GM23338 (cell line): ENCODE results near the gene ANOS1. TPM values are rescaled to one million over a fixed set of nuclear protein-coding genes. Genes with fewer than 3 reads are reported as not detected.

ENCODE experiments used
- ATAC-seq: fragments of 200-7000 bp; cut with Tn5 transposase; 3 replicates; pipeline ENCODE4 v1.9.1; 2020
- DNase-seq: peaks from one replicate; pipeline ENCODE4 v3.0.0-alpha.2; 2015; ENCODE audit warnings: low spot score
- H2AFZ ChIP-seq: fragments of 200-600 bp; sonication (generic); 2 replicates; pipeline ENCODE4 v1.8.0; 2016; ENCODE audit warnings: antibody characterized with exemption, mild to moderate bottlenecking, moderate library complexity
- H3F3A ChIP-seq: fragments of 200-600 bp; sonication (generic); replicated peaks from 2 replicates; pipeline ENCODE4 v1.8.0; 2017; ENCODE audit warnings: antibody characterized with exemption, mixed run types, low read depth
- H3K27ac ChIP-seq: fragments of 200-600 bp; sonication (generic); 2 replicates; pipeline ENCODE4 v1.6.1; 2016; ENCODE audit warnings: low read depth
- H3K27me3 ChIP-seq: fragments of 200-600 bp; sonication (generic); 2 replicates; pipeline ENCODE4 v1.8.0; 2016; ENCODE audit warnings: mild to moderate bottlenecking, mixed run types, moderate library complexity; ENCODE audit not compliant: insufficient read depth
- H3K36me3 ChIP-seq: fragments of 200-600 bp; sonication (generic); 2 replicates; pipeline ENCODE4 v1.8.0; 2016; ENCODE audit warnings: mild to moderate bottlenecking; ENCODE audit not compliant: insufficient read depth
- H3K4me1 ChIP-seq: fragments of 200-600 bp; sonication (generic); 2 replicates; pipeline ENCODE4 v1.8.0; 2016; ENCODE audit warnings: mild to moderate bottlenecking, moderate library complexity; ENCODE audit not compliant: insufficient read depth
- H3K4me2 ChIP-seq: fragments of 200-600 bp; sonication (generic); 2 replicates; pipeline ENCODE4 v1.7.1; 2017; ENCODE audit warnings: mixed run types
- H3K4me3 ChIP-seq: fragments of 200-600 bp; sonication (generic); 2 replicates; pipeline ENCODE4 v1.6.1; 2016; ENCODE audit warnings: mixed run types
- H3K79me2 ChIP-seq: fragments of 200-600 bp; sonication (generic); replicated peaks from 2 replicates; pipeline ENCODE4 v1.8.0; 2017; ENCODE audit warnings: mild to moderate bottlenecking; ENCODE audit not compliant: insufficient read depth
- H3K9me2 ChIP-seq: fragments of 200-600 bp; sonication (generic); 2 replicates; pipeline ENCODE4 v1.8.0; 2017; ENCODE audit not compliant: insufficient read depth
- H4K20me1 ChIP-seq: fragments of 200-600 bp; sonication (generic); replicated peaks from 2 replicates; pipeline ENCODE4 v1.8.0; 2017; ENCODE audit warnings: mild to moderate bottlenecking; ENCODE audit not compliant: insufficient read depth
- H3K27ac Mint-ChIP-seq: 2 replicates; pipeline ENCODE4 v1.8.0; 2020; ENCODE audit warnings: inconsistent platforms, mild to moderate bottlenecking, moderate library complexity, mixed read lengths
- H3K27me3 Mint-ChIP-seq: 3 replicates; pipeline ENCODE4 v1.8.0; 2022; ENCODE audit warnings: low read depth, mild to moderate bottlenecking, moderate library complexity, mixed read lengths, inconsistent platforms; ENCODE audit not compliant: insufficient read depth, poor library complexity
- H3K36me3 Mint-ChIP-seq: 3 replicates; pipeline ENCODE4 v1.8.0; 2021; ENCODE audit warnings: low read depth, mild to moderate bottlenecking, inconsistent platforms, moderate library complexity, mixed read lengths
- H3K4me1 Mint-ChIP-seq: 3 replicates; pipeline ENCODE4 v1.8.0; 2020; ENCODE audit warnings: mild to moderate bottlenecking, inconsistent platforms, mixed read lengths
- H3K4me3 Mint-ChIP-seq: 3 replicates; pipeline ENCODE4 v1.8.0; 2021; ENCODE audit warnings: moderate library complexity, mild to moderate bottlenecking, inconsistent platforms, mixed read lengths
- H3K9me3 Mint-ChIP-seq: 3 replicates; pipeline ENCODE4 v1.8.0; 2020; ENCODE audit warnings: moderate library complexity, mild to moderate bottlenecking, inconsistent platforms, mixed read lengths
- CTCF ChIP-seq, 2 experiments: fragments of 200-600 bp in 1 of 2; sonication (generic) in 1 of 2; conservative IDR thresholded peaks; 2 replicates each; pipeline versions ENCODE4 v1.5.1 to v1.6.1; 2016 to 2017; ENCODE audit warnings: antibody characterized with exemption in 2 of 2, low read depth in 2 of 2, mild to moderate bottlenecking in 2 of 2, moderate library complexity in 1 of 2
- ETS1 ChIP-seq: IDR thresholded peaks from 2 replicates; pipeline ENCODE4 v1.6.1; 2016; ENCODE audit warnings: antibody characterized with exemption
- REST ChIP-seq: IDR thresholded peaks from one replicate; pipeline ENCODE4 v1.6.1; 2018; ENCODE audit warnings: antibody characterized with exemption; ENCODE audit not compliant: unreplicated experiment
- polyA plus RNA-seq: library from polyadenylated mRNA; unstranded; fragments of >200 nt; fragmentation: Nextera tagmentation; extraction: Ambion mirVana; gene quantifications from 2 replicates; pipeline ENCODE4 v1.2.1, GENCODE V29; 2016
- total RNA-seq: library from RNA; depleted of rRNA; stranded (reverse); fragments of >200 nt; shearing (Covaris generic); gene quantifications from 2 replicates; pipeline ENCODE4 v1.2.3, GENCODE V29; 2014

ANOS1 gene
- total and polyA plus RNA-seq, 2 experiments from 2014 or later: 21.8 to 68.5 TPM

- no peaks in the 10 kb centered on the region for H3K4me1 ChIP-seq
- ATAC-seq: peak; percentile 69
- DNase-seq: peak; percentile 59
Observed at GRCh38 chrX:8748855-8749254, 16.9 kb upstream of the ANOS1 start.

GRCh38 chrX:8743126-8743732, 11.3 kb upstream of the ANOS1 start:
- ATAC-seq (peak; percentile 63), DNase-seq (peak; percentile 69)
- Histone ChIP-seq H4K20me1 (no peaks in the 10 kb centered on the region), H3K27ac (no peak overlapping the region), H3K4me1 (no peaks in the 10 kb centered on the region), H3K4me3 (no peak overlapping the region), H3K36me3 (no peaks in the 10 kb centered on the region), H2AFZ (no peak overlapping the region), H3K9me2 (no peaks in the 10 kb centered on the region), H3F3A (no peaks in the 10 kb centered on the region), H3K79me2 (no peaks in the 10 kb centered on the region), H3K27me3 (no peaks in the 10 kb centered on the region), H3K4me2 (no peak overlapping the region)
- H3K27ac Mint-ChIP-seq: no peak overlapping the region
- peaks cover 7% of the 10 kb centered on the region; the same call in 2 of the 3 replicates for H3K4me1 Mint-ChIP-seq
- no peak overlapping the region for H3K4me3 Mint-ChIP-seq
- H3K27me3 Mint-ChIP-seq: no peaks in the 10 kb centered on the region
- H3K36me3 Mint-ChIP-seq: no peaks in the 10 kb centered on the region
- no peaks in the 10 kb centered on the region for H3K9me3 Mint-ChIP-seq
- TF ChIP-seq CTCF (conservative IDR thresholded peaks at IDR 0.05; ENCODE audit: low read depth in 2 of 2) (peak; percentile 75 to 76), ETS1 (no peak), REST (no peak)

More at GRCh38 chrX:8748855-8749254, 16.9 kb upstream of the ANOS1 start:
- H3K36me3 Mint-ChIP-seq: no peaks in the 10 kb centered on the region
- H3K27ac Mint-ChIP-seq: no peak overlapping the region
- H2AFZ ChIP-seq: no peak overlapping the region
- no peaks in the 10 kb centered on the region for H3K27me3 ChIP-seq
- H3K4me1 Mint-ChIP-seq: no peaks in the 10 kb centered on the region; the same call in 2 of the 3 replicates
- H3K27me3 Mint-ChIP-seq: no peaks in the 10 kb centered on the region
- H3K4me3 ChIP-seq: no peak overlapping the region
- H3K9me3 Mint-ChIP-seq: no peaks in the 10 kb centered on the region
- H3K27ac ChIP-seq: no peak overlapping the region
- H3K9me2 ChIP-seq: no peaks in the 10 kb centered on the region
- no peaks in the 10 kb centered on the region for H4K20me1 ChIP-seq
- TF ChIP-seq CTCF (conservative IDR thresholded peaks at IDR 0.05; ENCODE audit: low read depth in 2 of 2) (peak; percentile 48 to 70), ETS1 (no peak)
- no peak overlapping the region for H3K4me3 Mint-ChIP-seq
- H3F3A ChIP-seq: no peaks in the 10 kb centered on the region
- no peaks in the 10 kb centered on the region for H3K79me2 ChIP-seq
- H3K4me2 ChIP-seq: no peak overlapping the region
- H3K36me3 ChIP-seq: no peaks in the 10 kb centered on the region
